ENCODE data around the gene HOXC11. TPM values are rescaled to one million over a fixed set of nuclear protein-coding genes. Genes with fewer than 3 reads are reported as not detected.

HOXC11 gene
- total RNA-seq, 6 experiments from 2014 or later, result 0.09 to 2.2 (median 1.8) TPM

DNA sequence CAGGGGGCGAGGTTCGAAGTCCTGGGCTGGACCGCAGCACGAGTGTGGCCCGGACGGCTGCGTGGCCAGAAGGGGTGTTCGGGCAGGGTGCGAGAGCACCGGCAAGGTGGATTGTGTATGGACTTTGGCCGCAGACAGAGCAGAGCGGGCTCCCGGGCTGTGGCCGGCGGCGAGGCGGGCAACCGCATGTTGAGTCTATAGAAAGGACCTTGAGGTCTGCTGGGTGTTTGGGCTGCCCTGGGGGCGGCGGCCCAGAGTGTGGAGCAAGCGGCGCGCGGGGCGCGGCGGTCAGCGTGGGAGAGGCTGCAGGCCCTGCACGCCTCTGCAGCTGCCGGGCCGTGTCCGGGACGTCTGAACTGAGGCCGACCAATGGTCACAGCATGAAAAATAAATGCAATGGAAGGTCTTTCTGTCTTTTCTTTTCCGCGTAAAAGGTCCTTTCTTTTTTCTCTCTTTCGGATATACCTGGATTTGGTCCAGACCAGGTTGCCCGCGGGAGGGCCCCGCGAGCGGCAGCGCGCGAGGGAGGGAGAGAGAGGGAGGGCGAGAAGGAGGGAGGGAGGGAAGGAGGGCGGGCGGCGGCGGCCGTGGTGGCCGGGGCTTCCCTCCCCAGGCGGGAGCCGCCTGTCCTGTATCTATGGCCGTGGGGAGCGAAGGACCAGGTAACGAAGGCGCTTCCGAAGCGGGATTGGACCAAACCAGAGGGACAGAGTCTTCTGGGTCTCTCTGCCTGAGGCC lies 21.5 kb downstream of the HOXC11 start:
- Mint-ChIP-seq H3K27me3 (ENCODE audit: insufficient read depth) (peaks cover 67% of the 10 kb centered on the region), H3K4me3 (no peak overlapping the region), H3K9me3 (no peaks in the 10 kb centered on the region), H3K36me3 (ENCODE audit: low read depth) (no peaks in the 10 kb centered on the region), H3K4me1 (ENCODE audit: low read depth) (peaks cover 11% of the 10 kb centered on the region), H3K27ac (no peak overlapping the region)
- no peak for TF ChIP-seq CTCF (IDR thresholded peaks at IDR 0.05)
- DNase-seq, result no peak

DNA sequence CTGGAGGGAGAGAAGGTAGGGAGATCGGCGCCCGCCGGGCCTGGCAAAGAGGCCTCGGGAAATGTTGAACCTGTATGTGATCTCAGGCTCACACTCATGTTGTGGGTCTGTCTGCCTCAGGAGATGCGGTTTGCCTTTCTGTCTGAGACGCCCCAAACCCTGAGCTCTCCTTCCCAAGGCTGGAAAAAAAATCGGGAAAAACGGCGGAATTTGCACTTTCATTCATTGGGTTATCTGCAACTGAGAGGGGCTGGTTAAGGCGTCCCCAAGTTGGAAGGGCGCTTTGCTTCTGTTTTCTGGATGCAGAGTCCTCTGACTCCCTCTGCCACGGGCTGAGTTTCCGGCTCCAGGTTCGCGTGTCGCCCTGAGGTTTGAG lies 22.1 kb downstream of the HOXC11 start:
- no peaks in the 10 kb centered on the region for H3K36me3 Mint-ChIP-seq (ENCODE audit: low read depth)
- no peak overlapping the region; the same call in 1 of the 2 replicates for H3K4me3 Mint-ChIP-seq
- no peak for TF ChIP-seq CTCF (IDR thresholded peaks at IDR 0.05)
- peaks cover 67% of the 10 kb centered on the region for H3K27me3 Mint-ChIP-seq (ENCODE audit: insufficient read depth)
- peaks cover 6% of the 10 kb centered on the region; the same call in 1 of the 2 replicates for H3K4me1 Mint-ChIP-seq (ENCODE audit: low read depth)
- DNase-seq, result no peak
- H3K9me3 Mint-ChIP-seq, result no peaks in the 10 kb centered on the region
- no peak overlapping the region for H3K27ac Mint-ChIP-seq

DNA sequence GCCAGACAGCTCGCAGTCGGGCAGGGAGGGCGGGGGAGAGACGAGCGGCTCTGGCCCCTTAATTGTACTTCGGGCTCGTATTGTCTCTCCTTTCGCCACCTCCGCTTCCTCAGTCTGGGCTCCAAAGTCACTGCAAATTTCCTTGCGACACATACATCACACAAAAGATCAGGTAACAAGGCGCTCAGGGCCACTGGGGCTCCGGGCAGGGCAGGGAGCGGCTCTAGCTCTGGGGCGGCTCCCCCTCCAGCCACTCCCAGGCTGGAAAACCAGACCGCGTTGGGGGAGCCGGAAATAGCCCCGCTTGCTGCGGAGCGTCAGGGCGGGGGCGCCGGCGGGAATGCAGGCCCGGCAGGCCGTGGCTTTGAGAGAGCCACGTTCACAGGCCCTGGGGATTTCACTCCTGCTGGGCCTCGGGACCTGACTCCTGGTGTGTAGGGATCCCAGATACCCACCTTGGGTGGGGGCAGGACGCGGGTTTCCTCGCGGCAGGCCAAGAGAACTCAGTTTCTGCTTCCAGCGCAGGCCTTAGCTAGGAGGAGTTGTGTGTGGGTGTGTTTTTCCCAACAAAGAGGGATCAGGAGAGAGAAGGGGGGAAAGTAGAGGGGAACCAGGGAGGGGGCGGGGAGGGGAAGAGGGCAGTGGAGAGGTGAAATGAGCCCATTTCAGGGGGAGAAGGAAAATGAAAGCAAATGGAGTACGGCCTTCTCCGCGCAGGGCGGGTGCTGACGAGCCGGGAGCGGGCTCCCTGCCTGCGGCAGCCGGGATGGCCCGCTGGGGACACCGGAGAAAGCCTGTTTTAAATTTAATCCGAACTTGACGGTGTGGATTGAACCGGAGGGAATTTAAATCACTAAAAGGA lies 22.7 kb downstream of the HOXC11 start:
- H3K27me3 Mint-ChIP-seq (ENCODE audit: insufficient read depth), result peaks cover 69% of the 10 kb centered on the region
- peak overlapping the region; percentile 41; the same call in 1 of the 2 replicates for H3K4me3 Mint-ChIP-seq
- no peak for DNase-seq
- no peaks in the 10 kb centered on the region; the same call in 1 of the 2 replicates for H3K4me1 Mint-ChIP-seq (ENCODE audit: low read depth)
- H3K27ac Mint-ChIP-seq, result no peak overlapping the region
- no peak for TF ChIP-seq CTCF (IDR thresholded peaks at IDR 0.05)
- no peaks in the 10 kb centered on the region for H3K9me3 Mint-ChIP-seq
- no peaks in the 10 kb centered on the region for H3K36me3 Mint-ChIP-seq (ENCODE audit: low read depth)

DNA sequence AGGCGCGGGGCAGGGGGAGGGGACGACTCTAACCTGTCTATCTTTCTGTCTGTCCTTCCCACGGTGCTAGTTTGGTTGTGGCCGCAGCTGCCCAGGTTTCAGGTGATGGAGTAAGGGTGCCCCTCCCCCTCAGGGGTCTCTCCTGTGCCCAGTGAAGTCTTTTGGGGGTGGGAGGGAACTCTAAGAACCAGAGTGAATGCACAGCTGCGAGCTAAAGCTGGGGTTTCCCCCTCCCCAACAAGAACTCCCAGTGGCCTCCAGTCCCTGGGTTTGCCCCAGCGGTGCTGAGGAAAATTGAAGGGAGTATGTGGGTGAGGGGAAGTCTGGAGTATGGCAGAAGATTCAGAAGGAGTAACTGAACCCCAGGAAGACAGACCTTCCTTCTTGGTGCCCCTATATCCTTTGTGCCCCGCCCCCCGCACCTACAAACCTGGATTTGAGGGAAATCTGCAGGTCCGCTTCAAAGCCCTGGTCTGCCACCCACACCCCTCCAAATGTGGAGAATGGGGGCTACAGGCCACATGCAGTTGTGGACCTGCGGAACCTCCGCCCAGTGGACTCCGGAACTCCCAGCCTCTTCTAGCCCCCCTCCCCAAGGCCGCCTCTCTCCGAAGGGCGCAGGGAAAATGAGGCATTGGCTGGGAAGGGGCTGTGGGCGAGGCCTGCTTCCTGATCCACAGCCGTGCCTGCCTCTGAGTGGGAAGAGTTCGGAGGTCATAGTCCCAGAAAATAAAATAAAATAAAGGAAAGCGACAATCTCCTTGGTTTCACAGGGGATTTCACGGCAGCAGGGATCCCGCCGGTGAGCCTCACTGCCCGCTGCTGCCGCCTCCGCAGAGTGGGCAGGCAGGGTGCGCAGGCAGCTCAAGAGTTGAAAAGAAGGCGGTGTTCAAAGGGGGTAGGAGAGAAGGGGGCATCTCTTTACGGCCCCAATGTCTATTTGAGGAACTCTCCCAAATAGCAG lies 23.6 kb downstream of the HOXC11 start:
- Mint-ChIP-seq H3K27ac (no peak overlapping the region), H3K9me3 (no peaks in the 10 kb centered on the region), H3K27me3 (ENCODE audit: insufficient read depth) (peaks cover 69% of the 10 kb centered on the region), H3K4me1 (ENCODE audit: low read depth) (no peaks in the 10 kb centered on the region), H3K4me3 (no peak overlapping the region), H3K36me3 (ENCODE audit: low read depth) (no peaks in the 10 kb centered on the region)
- TF ChIP-seq CTCF (IDR thresholded peaks at IDR 0.05), result no peak
- no peak for DNase-seq

All from HFFc6 (cell line).